Panc1 (cell line): Measurements from ENCODE around the gene SHB. TPM values are rescaled to one million over a fixed set of nuclear protein-coding genes. Genes with fewer than 3 reads are reported as not detected.

Experiments
- ATAC-seq: fragments of 200-7000 bp; cut with Tn5 transposase; 2 replicates; pipeline ENCODE4 v1.9.1; 2020; ENCODE audit warnings: mild to moderate bottlenecking, moderate library complexity
- BruUV-seq: library from RNA; stranded (reverse); fragments of 400-500 nt; replicated peaks from 2 replicates; lab custom pipeline; 2021; lab: Mats Ljungman, UMichigan
- CTCF ChIA-PET: fragments of 300-600 bp; sonication (Branson Sonifier 250); formaldehyde crosslinking; loops from one replicate; lab custom pipeline; 2022; ENCODE audit warnings: antibody characterized with exemption; lab: Charles Lee
- POLR2A ChIA-PET: fragments of 300-600 bp; sonication (Branson Sonifier 250); formaldehyde crosslinking; loops from one replicate; lab custom pipeline; 2022; ENCODE audit warnings: antibody characterized with exemption; lab: Charles Lee
- DNase-seq: peaks from one replicate; pipeline ENCODE4 v3.0.0-alpha.2; 2010; ENCODE audit warnings: low read depth, low spot score
- H3K27ac ChIP-seq: 2 replicates; pipeline ENCODE4 v1.5.1; 2011; ENCODE audit warnings: mild to moderate bottlenecking, low read length, inconsistent platforms
- H3K27me3 ChIP-seq: fragments of 200-500 bp; sonication (Bioruptor generic); 2 replicates; pipeline ENCODE4 v1.6.0; 2014; ENCODE audit warnings: low read length, inconsistent platforms; ENCODE audit not compliant: control insufficient read depth, insufficient read depth
- H3K36me3 ChIP-seq: fragments of 200-500 bp; sonication (Bioruptor generic); 2 replicates; pipeline ENCODE4 v1.5.1; 2014; ENCODE audit warnings: inconsistent platforms, mild to moderate bottlenecking, low read length, moderate library complexity; ENCODE audit not compliant: control insufficient read depth, insufficient read depth
- H3K4me1 ChIP-seq: 2 replicates; pipeline ENCODE4 v1.5.1; 2011; ENCODE audit warnings: inconsistent platforms, mild to moderate bottlenecking, low read length, moderate library complexity; ENCODE audit not compliant: control insufficient read depth, insufficient read depth
- H3K4me3 ChIP-seq, 2 experiments: 2 replicates each; pipeline ENCODE4 v1.5.1; 2011 to 2012; ENCODE audit warnings: low read depth in 2 of 2, low read length in 2 of 2, mild to moderate bottlenecking in 2 of 2, inconsistent platforms in 1 of 2, moderate library complexity in 1 of 2
- H3K9me3 ChIP-seq: fragments of 200-500 bp; sonication (Bioruptor generic); 2 replicates; pipeline ENCODE4 v1.5.1; 2014; ENCODE audit warnings: low read depth, mild to moderate bottlenecking, inconsistent platforms, low read length, moderate library complexity; ENCODE audit not compliant: control insufficient read depth, insufficient read depth
- CTCF ChIP-seq: fragments of 450-650 bp; IDR thresholded peaks from 2 replicates; pipeline ENCODE4 v1.5.1; 2017; ENCODE audit warnings: mild to moderate bottlenecking
- POLR2AphosphoS5 ChIP-seq: IDR thresholded peaks from 2 replicates; pipeline ENCODE4 v1.6.1; 2012; ENCODE audit warnings: mild to moderate bottlenecking, low read depth, low read length, moderate library complexity
- REST ChIP-seq, 2 experiments: IDR thresholded peaks; 2 replicates each; pipeline ENCODE4 v1.6.1; 2011 to 2012; ENCODE audit warnings: low read depth in 2 of 2, control low read depth in 1 of 2, low read length in 1 of 2, mild to moderate bottlenecking in 1 of 2, moderate library complexity in 1 of 2; ENCODE audit not compliant: insufficient read depth in 1 of 2
- SIN3A ChIP-seq: IDR thresholded peaks from 2 replicates; pipeline ENCODE4 v1.6.1; 2012; ENCODE audit warnings: low read depth, mild to moderate bottlenecking, low read length, moderate library complexity, borderline replicate concordance; ENCODE audit not compliant: insufficient read depth
- TCF7L2 ChIP-seq: IDR thresholded peaks from 2 replicates; pipeline ENCODE4 v1.6.1; 2011; ENCODE audit warnings: mild to moderate bottlenecking, low read depth, low read length, inconsistent platforms
- in situ Hi-C: cut with HindIII; loops from 2 replicates; pipeline ENCODE4 v1.10.0; 2016; ENCODE audit warnings: low sequenced_read_pairs, low pct_unique_long_range_greater_than_20kb
- intact Hi-C: fragments of 100-400 bp; cut with micrococcal nuclease; formaldehyde crosslinking; loops from one replicate; pipeline ENCODE4 v1.10.0; 2022; ENCODE audit not compliant: unreplicated experiment
- total RNA-seq: library from RNA; stranded (reverse); gene quantifications from one replicate; pipeline ENCODE4 v1.2.1, GENCODE V29; 2021; ENCODE audit not compliant: unreplicated experiment

SHB gene
- total RNA-seq, 1 experiment from 2014 or later, result 59.9 TPM

DNA sequence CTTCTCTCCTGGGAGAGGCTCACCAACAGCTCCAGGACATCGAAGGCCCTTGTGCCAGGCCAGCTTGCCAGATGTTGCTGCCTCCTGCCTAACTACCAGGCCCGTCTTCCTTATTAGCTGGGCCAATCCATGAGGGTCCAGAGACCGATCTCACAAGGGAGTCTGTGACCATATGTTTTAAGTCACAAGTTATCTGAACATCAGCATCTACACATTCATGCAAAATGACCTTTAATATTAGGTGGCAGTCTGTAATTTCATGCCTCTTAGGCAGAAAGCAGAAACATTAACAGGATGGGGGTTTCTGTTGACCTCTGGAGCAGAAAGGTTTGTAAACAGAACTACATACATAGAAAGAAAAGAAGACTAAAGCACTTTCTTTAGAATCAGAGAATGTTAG lies 90.0 kb downstream of the SHB start:
- POLR2A ChIA-PET, result no interaction called here
- in situ Hi-C loops, result no loop called here
- Histone ChIP-seq H3K4me1 (peaks cover 20% of the 10 kb centered on the region), H3K36me3 (peaks cover 4% of the 10 kb centered on the region), H3K27me3 (no peaks in the 10 kb centered on the region), H3K9me3 (no peaks in the 10 kb centered on the region), H3K27ac (no peak overlapping the region), H3K4me3 (no peak overlapping the region)
- intact Hi-C loops, result no loop called here
- CTCF ChIA-PET, result no interaction called here
- DNase-seq (no peak), ATAC-seq (no peak)
- no peak for TF ChIP-seq SIN3A
- no peak for TF ChIP-seq TCF7L2
- TF ChIP-seq CTCF, result no peak
- no peak for TF ChIP-seq POLR2AphosphoS5
- BruUV-seq, result no TSS peak

DNA sequence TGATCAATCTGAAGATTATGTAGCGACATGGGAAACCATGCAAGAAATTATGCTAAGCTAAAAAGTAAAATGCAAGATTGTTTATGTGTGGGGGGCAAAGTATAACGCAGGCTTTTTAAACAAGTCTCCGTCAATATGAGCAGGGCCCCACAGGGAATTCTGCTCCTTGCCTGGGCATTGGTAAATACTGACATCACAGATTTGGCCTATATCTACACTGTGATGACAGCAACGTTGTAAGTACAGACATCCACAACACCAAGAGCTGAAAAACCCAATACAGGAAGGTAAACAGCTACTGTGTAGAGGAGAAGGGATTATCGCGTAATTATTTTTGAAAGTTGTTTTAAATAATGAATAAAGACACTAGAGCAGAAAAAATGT lies 90.6 kb downstream of the SHB start:
- no TSS peak for BruUV-seq
- POLR2A ChIA-PET, result no interaction called here
- Histone ChIP-seq H3K4me3 (no peak overlapping the region), H3K27ac (no peak overlapping the region), H3K9me3 (no peaks in the 10 kb centered on the region), H3K27me3 (no peaks in the 10 kb centered on the region), H3K4me1 (peaks cover 20% of the 10 kb centered on the region), H3K36me3 (peaks cover 4% of the 10 kb centered on the region)
- no peak for TF ChIP-seq SIN3A
- no peak for TF ChIP-seq POLR2AphosphoS5
- no peak for TF ChIP-seq TCF7L2
- TF ChIP-seq REST (IDR thresholded peaks at IDR 0.05; ENCODE audit: insufficient read depth in 1 of 2, low read depth in 2 of 2, low read length in 1 of 2), result no peak
- no peak for TF ChIP-seq CTCF
- DNase-seq, result no peak
- ATAC-seq, result no peak
- CTCF ChIA-PET, result no interaction called here
- intact Hi-C loops, result no loop called here
- in situ Hi-C loops, result no loop called here
